ENCODE data around the gene NELFA.

DNA sequence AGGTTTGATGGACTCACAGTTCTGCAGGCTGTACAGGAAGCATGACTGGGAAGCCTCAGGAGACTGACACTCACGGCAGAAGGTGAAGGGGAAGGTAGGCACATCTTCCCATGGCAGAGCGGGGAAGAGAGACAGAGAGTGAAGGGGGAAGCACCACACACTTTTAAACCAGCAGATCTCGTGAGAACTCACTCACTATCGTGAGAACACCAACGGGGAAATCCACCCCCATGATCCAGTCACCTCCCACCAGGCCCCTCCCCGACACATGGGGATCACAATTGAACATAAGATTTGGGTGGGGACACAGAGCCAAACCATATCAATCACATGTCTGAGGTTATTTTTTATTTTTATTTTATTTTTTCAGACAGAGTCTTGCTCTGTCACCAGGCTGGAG, 45.4 kb upstream of the NELFA start:
- TF ChIP-seq POLR2A (IDR thresholded peaks at IDR 0.05; ENCODE audit: low read length) = no peak
- no peak for TF ChIP-seq GATA1 (IDR thresholded peaks at IDR 0.05; ENCODE audit: low read depth, low read length)
